Bronchial epithelial cell (primary cell): ENCODE results near the gene ACOT7. TPM values are rescaled to one million over a fixed set of nuclear protein-coding genes. Genes with fewer than 3 reads are reported as not detected.

Experiments
- DNase-seq: peaks from one replicate; pipeline ENCODE4 v3.0.0-alpha.2; 2010; ENCODE audit warnings: low read depth
- FAIRE-seq: peaks from 2 replicates; lab custom pipeline; 2011; peaks lifted over from hg19 to GRCh38; lab: Jason Lieb, UNC
- H3K27me3 ChIP-seq: 2 replicates; pipeline ENCODE4 v1.5.1; 2011; ENCODE audit warnings: low read length; ENCODE audit not compliant: control insufficient read depth, insufficient read depth
- H3K36me3 ChIP-seq: 2 replicates; pipeline ENCODE4 v1.5.1; 2011; ENCODE audit warnings: low read length; ENCODE audit not compliant: control insufficient read depth, insufficient read depth
- H3K4me3 ChIP-seq: 2 replicates; pipeline ENCODE4 v1.5.1; 2011; ENCODE audit warnings: mild to moderate bottlenecking, low read depth, low read length, control low read depth
- total RNA-seq: library from RNA; depleted of rRNA; stranded (reverse); fragments of >200 nt; gene quantifications from 2 replicates; pipeline ENCODE4 v1.2.1, GENCODE V29; 2014
- TF ChIP-seq, protein P1 (sequence below): IDR thresholded peaks from 2 replicates; pipeline ENCODE4 v1.5.1; 2011; ENCODE audit warnings: mild to moderate bottlenecking, moderate library complexity, low read length, control low read depth, inconsistent platforms; ENCODE audit not compliant: insufficient read depth, severe bottlenecking

Gene ACOT7
- total RNA-seq, 1 donor from 2014 or later, result 89.8 TPM

DNA sequence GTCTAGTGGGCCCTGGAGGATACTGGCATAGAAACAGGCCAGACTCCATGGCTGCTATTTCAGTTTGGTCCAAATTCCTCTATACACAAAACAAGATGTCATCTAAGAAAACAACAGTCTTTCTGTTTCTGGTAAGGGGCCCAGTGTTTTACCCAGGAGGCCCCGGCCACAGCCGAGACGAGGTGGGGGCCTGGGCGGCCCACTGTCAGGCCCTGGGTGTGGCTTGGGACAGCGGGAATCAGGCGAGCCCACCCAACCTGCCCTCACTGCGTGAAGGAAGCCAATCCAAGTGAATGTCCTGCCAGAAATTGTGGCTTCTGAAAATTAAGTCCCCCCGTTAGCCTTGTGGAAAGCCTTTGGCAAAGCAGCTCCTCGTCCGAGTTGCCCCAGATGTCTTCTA, 101.5 kb downstream of the ACOT7 start:
- Histone ChIP-seq H3K4me3 (no peak overlapping the region), H3K36me3 (peaks cover 20% of the 10 kb centered on the region), H3K27me3 (no peaks in the 10 kb centered on the region)
- DNase-seq, result no peak
- FAIRE-seq, result no peak
- TF ChIP-seq, protein P1, sequence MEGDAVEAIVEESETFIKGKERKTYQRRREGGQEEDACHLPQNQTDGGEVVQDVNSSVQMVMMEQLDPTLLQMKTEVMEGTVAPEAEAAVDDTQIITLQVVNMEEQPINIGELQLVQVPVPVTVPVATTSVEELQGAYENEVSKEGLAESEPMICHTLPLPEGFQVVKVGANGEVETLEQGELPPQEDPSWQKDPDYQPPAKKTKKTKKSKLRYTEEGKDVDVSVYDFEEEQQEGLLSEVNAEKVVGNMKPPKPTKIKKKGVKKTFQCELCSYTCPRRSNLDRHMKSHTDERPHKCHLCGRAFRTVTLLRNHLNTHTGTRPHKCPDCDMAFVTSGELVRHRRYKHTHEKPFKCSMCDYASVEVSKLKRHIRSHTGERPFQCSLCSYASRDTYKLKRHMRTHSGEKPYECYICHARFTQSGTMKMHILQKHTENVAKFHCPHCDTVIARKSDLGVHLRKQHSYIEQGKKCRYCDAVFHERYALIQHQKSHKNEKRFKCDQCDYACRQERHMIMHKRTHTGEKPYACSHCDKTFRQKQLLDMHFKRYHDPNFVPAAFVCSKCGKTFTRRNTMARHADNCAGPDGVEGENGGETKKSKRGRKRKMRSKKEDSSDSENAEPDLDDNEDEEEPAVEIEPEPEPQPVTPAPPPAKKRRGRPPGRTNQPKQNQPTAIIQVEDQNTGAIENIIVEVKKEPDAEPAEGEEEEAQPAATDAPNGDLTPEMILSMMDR, result no peak

DNA sequence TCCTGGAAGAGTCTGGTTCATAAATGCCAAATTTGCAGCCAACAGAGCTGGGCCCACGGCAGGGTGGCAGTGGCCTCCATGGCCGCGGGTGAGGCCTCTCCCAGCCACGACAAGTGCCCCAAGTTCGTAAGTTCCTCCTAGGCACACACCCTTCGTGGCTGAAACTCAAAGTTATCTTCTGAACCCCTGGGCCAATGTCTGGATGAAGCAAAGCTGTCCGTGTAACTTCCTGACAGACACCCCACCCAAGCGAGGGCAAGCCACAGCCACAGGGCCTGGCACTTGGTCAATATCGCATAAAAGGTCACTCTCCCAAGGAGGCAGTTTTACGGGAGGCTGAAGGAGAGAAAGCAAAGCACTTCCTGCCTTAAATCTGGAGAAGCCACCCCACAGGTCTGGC, 104.9 kb downstream of the ACOT7 start:
- H3K27me3 ChIP-seq, result no peaks in the 10 kb centered on the region
- peaks cover 18% of the 10 kb centered on the region for H3K36me3 ChIP-seq
- FAIRE-seq (no peak), DNase-seq (no peak)
- H3K4me3 ChIP-seq, result no peak overlapping the region
- TF ChIP-seq, protein P1, result no peak

GRCh38 chr1:6288026-6288425, 105.5 kb downstream of the ACOT7 start:
- FAIRE-seq (no peak), DNase-seq (no peak)
- no peak overlapping the region for H3K4me3 ChIP-seq
- H3K36me3 ChIP-seq, result peaks cover 17% of the 10 kb centered on the region
- TF ChIP-seq, protein P1, result no peak
- H3K27me3 ChIP-seq, result no peaks in the 10 kb centered on the region

GRCh38 chr1:6287431-6287886, 106.1 kb downstream of the ACOT7 start:
- TF ChIP-seq, protein P1, result no peak
- no peak overlapping the region for H3K4me3 ChIP-seq
- H3K27me3 ChIP-seq, result no peaks in the 10 kb centered on the region
- peak; percentile 72 for FAIRE-seq
- peaks cover 17% of the 10 kb centered on the region for H3K36me3 ChIP-seq
- DNase-seq, result no peak

DNA sequence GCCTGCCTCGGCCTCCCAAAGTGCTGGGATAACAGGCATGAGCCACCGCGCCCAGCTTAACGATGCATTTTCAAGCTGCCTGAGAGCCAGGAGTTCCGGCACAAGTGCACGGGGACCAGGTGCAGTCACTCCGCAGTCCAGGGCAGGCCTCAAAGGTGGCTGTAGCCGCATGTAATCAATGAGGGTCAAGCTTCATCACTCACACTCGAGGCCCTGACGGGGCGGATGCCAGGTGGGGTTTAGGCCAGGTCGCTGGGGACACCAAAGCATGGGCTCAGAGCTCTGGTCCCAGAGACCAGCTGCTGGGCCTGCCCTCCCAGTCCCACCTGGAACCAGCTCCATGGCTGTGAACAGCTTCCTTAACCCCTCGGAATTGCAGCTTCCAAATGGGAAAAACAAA, 106.5 kb downstream of the ACOT7 start:
- DNase-seq (no peak), FAIRE-seq (no peak)
- H3K27me3 ChIP-seq, result no peaks in the 10 kb centered on the region
- no peak overlapping the region for H3K4me3 ChIP-seq
- TF ChIP-seq, protein P1, result no peak
- peaks cover 16% of the 10 kb centered on the region for H3K36me3 ChIP-seq

GRCh38 chr1:6286266-6286665, 107.3 kb downstream of the ACOT7 start:
- FAIRE-seq, result no peak
- peaks cover 16% of the 10 kb centered on the region for H3K36me3 ChIP-seq
- no peak for DNase-seq
- no peaks in the 10 kb centered on the region for H3K27me3 ChIP-seq
- H3K4me3 ChIP-seq, result no peak overlapping the region
- TF ChIP-seq, protein P1, result no peak
